ENCODE data around the gene TASOR2. TPM values are rescaled to one million over a fixed set of nuclear protein-coding genes. Genes with fewer than 3 reads are reported as not detected.

TASOR2 gene
- total and polyA plus RNA-seq, 12 donors, result 7.0 to 45.6 (median 32.2) TPM

GRCh38 chr10:5681930-5682329 lies 2.7 kb upstream of the TASOR2 start:
- 71 to 83% methylated on average over 5 of the region's 5 CpGs for WGBS, 2 donors
- intact Hi-C loops (cut with DNase I), result loop anchor here in 6 of 10 donors (5.0 to 10.0 kb wide), 3 partner anchors 35 to 193 kb away; partner anchors contain the start of gene GDI2 (in 2 of the 6)
- no peak for TF ChIP-seq CTCF (IDR thresholded peaks at IDR 0.05)

GRCh38 chr10:5683065-5683464 lies 1.6 kb upstream of the TASOR2 start:
- DNase-seq (no peak), ATAC-seq (no peak)
- no peak overlapping the region for H3K27ac ChIP-seq
- H3K4me1 ChIP-seq, result peaks cover 9 to 30% (median 26%) of the 10 kb centered on the region in 9 donors
- TF ChIP-seq CTCF (IDR thresholded peaks at IDR 0.05), result no peak
- no peaks in the 10 kb centered on the region for H3K9me3 ChIP-seq
- H3K27me3 ChIP-seq, result peaks cover 0 to 4% (median 0%) of the 10 kb centered on the region in 7 donors
- 78 to 84% methylated on average over 3 of the region's 3 CpGs for WGBS, 2 donors
- no peak overlapping the region for H3K4me3 ChIP-seq
- intact Hi-C loops (cut with DNase I), result loop anchor here in 6 of 10 donors (5.0 to 10.0 kb wide), 3 partner anchors 36 to 192 kb away; partner anchors contain the start of gene GDI2 (in 2 of the 6)
- peaks cover 0 to under 1% (median 0%) of the 10 kb centered on the region in 9 donors for H3K36me3 ChIP-seq

More at GRCh38 chr10:5681930-5682329, 2.7 kb upstream of the TASOR2 start:
- no peak for DNase-seq
- H3K9me3 ChIP-seq, result no peaks in the 10 kb centered on the region
- no peak overlapping the region for H3K27ac ChIP-seq
- no peaks in the 10 kb centered on the region for H3K36me3 ChIP-seq
- peaks cover 9 to 18% (median 17%) of the 10 kb centered on the region in 9 donors for H3K4me1 ChIP-seq
- no peak for ATAC-seq
- H3K27me3 ChIP-seq, result peaks cover 0 to 12% (median 0%) of the 10 kb centered on the region in 7 donors
- H3K4me3 ChIP-seq, result no peak overlapping the region

GRCh38 chr10:5684971-5685763 lies 529 bp downstream of the TASOR2 start:
- ATAC-seq, result peak; percentile 29 to 64 (median 48)

More at GRCh38 chr10:5684971-5685763, 529 bp downstream of the TASOR2 start:
- Histone ChIP-seq H3K36me3 (peaks cover 0 to 5% (median 0%) of the 10 kb centered on the region in 9 donors), H3K27me3 (no peaks in the 10 kb centered on the region), H3K4me3 (peak overlapping the region; percentile 83 to 98 (median 93)), H3K9me3 (no peaks in the 10 kb centered on the region), H3K27ac (peak overlapping the region; percentile 82 to 97 (median 92)), H3K4me1 (peaks cover 9 to 36% (median 26%) of the 10 kb centered on the region in 9 donors)
- WGBS, 2 donors, result 1% methylated on average over 59 to 77 of the region's 77 CpGs
- intact Hi-C loops (cut with DNase I), result loop anchor here in 7 of 10 donors (2.0 to 10.0 kb wide), 6 partner anchors 38 to 190 kb away; partner anchors contain the start of gene GDI2 (in 3 of the 7)
- peak; percentile 62 to 72 for DNase-seq
- TF ChIP-seq CTCF (IDR thresholded peaks at IDR 0.05), result peak in 8 of 9 donors; percentile 15 to 71 (median 52)

Measured in heart right ventricle (tissue), 16 donors.